Heart left ventricle (tissue), 13 donors: Measurements from ENCODE around the gene CRIM1.

ENCODE experiments used
- POLR2A ChIP-seq, 2 donors: fragments of 450-650 bp; IDR thresholded peaks; one replicate each; pipeline ENCODE4 v1.6.1; 2017; ENCODE audit warnings: antibody characterized with exemption in 2 of 2, mild to moderate bottlenecking in 2 of 2, moderate library complexity in 2 of 2
- TF ChIP-seq, protein P1 (sequence below), 12 donors: fragments of 200-600 bp; sonication (generic) in 4 of 12; IDR thresholded peaks; one replicate each; pipeline versions ENCODE4 v1.5.0 to v1.8.0; 2018 to 2022; ENCODE audit warnings: antibody characterized with exemption in 12 of 12, mild to moderate bottlenecking in 5 of 12
- donor health status: ischemic (EF 13 %, LVEDD 7.1; RV severe dilation, severe dysfunction).
- donor health status: DM: no; HTN: yes; CAD: no.
- donor health status: DM: no; HTN: no; CAD: no.
- donor health status: ischemic (EF 25% LVEDD 6.9; RV normal size, moderate dysfunction).
- donor health status: ischemic (EF 25% LVEDD 5.7; RV mildly dilated, moderate dysfunction).
- donor health status: ischemic (EF 35%, LVEDD 5.7; RV mildly dilated, moderate dysfunction).
- donor health status: nonischemic (EF 11% LVEDD 7.7; RV severe dilation, severe dysfunction).
- donor health status: DM: yes; HTN: yes; CAD: no.
- donor health status: PGD.
- donor health status: ischemic (EF 29% LVEDD 5.4; RV normal size, mild dysfunction).
- donor health status: nonischemic (EF 23%, LVEDD 6.1; RV moderate dilation, normal function).

DNA sequence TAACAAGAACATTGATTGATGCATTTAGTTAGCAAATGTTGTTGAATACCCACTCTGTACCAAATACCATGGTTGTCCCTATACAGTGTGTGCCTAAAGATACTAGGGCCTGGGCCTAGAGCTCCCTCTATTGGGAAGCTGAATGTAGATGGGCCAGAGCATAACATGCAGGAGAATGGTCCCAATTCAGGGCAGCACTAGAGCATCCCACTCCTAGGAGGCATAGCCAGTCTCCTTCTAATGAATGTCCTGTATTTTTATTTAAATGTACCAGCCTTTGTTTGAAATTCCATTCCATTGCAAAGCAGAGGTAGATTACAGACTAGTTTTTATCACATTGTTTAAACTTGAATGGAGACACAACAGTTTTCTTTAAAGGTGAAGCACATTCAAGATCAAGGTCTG, 151.8 kb downstream of the CRIM1 start:
- TF ChIP-seq, protein P1, sequence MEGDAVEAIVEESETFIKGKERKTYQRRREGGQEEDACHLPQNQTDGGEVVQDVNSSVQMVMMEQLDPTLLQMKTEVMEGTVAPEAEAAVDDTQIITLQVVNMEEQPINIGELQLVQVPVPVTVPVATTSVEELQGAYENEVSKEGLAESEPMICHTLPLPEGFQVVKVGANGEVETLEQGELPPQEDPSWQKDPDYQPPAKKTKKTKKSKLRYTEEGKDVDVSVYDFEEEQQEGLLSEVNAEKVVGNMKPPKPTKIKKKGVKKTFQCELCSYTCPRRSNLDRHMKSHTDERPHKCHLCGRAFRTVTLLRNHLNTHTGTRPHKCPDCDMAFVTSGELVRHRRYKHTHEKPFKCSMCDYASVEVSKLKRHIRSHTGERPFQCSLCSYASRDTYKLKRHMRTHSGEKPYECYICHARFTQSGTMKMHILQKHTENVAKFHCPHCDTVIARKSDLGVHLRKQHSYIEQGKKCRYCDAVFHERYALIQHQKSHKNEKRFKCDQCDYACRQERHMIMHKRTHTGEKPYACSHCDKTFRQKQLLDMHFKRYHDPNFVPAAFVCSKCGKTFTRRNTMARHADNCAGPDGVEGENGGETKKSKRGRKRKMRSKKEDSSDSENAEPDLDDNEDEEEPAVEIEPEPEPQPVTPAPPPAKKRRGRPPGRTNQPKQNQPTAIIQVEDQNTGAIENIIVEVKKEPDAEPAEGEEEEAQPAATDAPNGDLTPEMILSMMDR (IDR thresholded peaks at IDR 0.05) = peak; percentile 65 to 88 (median 76)
- TF ChIP-seq POLR2A (IDR thresholded peaks at IDR 0.05) = no peak
